Activated CD8-positive, alpha-beta T cell treated with anti-CD3 and anti-CD28 coated beads, Interleukin-2, amount 10 ng/mL, durations not matched to agents 7 days and 5 days (primary cell): ENCODE data around the gene BROX. TPM values are rescaled to one million over a fixed set of nuclear protein-coding genes. Genes with fewer than 3 reads are reported as not detected.
"Not testable (repeated sequence)": the region's sequence is repeated elsewhere in the genome, so short reads cannot be mapped to it uniquely, and the experiment has no call there.

Experiments used
- ATAC-seq: fragments of 150-1000 bp; cut with Tn5 transposase; one replicate; pipeline ENCODE4 v1.10.0; 2021; ENCODE audit warnings: moderate library complexity
- CTCF ChIA-PET: fragments of 350-600 bp; sonication (Branson Sonifier 250); formaldehyde crosslinking; loops from one replicate; lab custom pipeline; 2021; ENCODE audit warnings: antibody characterized with exemption; lab: Charles Lee
- POLR2A ChIA-PET: fragments of 350-600 bp; sonication (Branson Sonifier 250); formaldehyde crosslinking; loops from one replicate; lab custom pipeline; 2021; ENCODE audit warnings: antibody characterized with exemption; lab: Charles Lee
- DNase-seq: peaks from one replicate; pipeline ENCODE4 v3.0.0-alpha.2; 2020
- H3K27ac Mint-ChIP-seq: one replicate; pipeline ENCODE4 v1.8.0; 2021; ENCODE audit warnings: mild to moderate bottlenecking, mixed read lengths
- H3K27me3 Mint-ChIP-seq: one replicate; pipeline ENCODE4 v1.8.0; 2021; ENCODE audit warnings: low read depth, mixed read lengths
- H3K36me3 Mint-ChIP-seq: one replicate; pipeline ENCODE4 v1.8.0; 2021; ENCODE audit warnings: low read depth, mixed read lengths
- H3K4me1 Mint-ChIP-seq: one replicate; pipeline ENCODE4 v1.8.0; 2021; ENCODE audit warnings: low read depth, mixed read lengths
- H3K4me3 Mint-ChIP-seq: one replicate; pipeline ENCODE4 v1.8.0; 2021; ENCODE audit warnings: mild to moderate bottlenecking, mixed read lengths
- H3K9me3 Mint-ChIP-seq: one replicate; pipeline ENCODE4 v1.8.0; 2022; ENCODE audit warnings: mixed read lengths; ENCODE audit not compliant: insufficient read depth
- total RNA-seq, 2 experiments: library from RNA; stranded (reverse); gene quantifications; one replicate each; pipeline ENCODE4 v1.2.3, GENCODE V29; 2021

The BROX gene
- total RNA-seq, 2 experiments from 2014 or later, result 38.1 to 41.6 TPM

DNA sequence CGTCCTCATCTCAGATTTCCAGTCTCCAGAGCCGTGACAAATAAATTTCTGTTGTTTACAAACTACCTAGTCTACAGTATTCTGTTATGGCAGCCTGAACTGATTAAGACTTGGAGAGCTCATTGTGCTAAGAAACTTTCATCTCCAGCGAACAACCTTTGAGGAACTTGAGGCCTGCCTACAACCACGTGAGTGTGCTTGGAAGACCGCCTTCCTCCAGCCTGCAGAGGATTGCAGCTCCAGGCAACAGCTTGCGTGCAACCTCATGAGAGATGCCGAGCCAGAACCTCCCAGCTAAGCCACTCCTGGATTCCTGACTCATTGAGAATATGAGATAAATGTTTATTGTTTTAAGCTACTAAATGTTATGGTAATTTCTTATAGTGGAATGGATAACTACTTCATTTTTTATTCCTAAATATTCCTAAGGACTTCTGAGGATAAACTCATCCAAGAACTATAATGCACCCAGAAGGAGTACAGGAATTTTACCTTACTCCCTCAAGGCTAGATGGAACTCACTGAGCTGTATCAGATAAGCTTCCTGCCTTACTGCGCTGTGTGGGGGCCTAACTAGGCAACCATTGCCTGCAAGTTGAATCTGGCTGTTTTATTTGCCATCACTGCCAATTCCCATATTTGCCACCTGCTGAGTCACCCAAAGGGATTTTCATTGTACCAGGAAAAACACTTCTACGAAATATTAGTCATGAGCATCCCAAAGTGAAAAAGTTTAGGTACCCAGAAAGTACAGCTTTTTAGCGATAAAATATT lies 42.2 kb downstream of the BROX start:
- DNase-seq, result no peak
- Mint-ChIP-seq H3K36me3 (no peaks in the 10 kb centered on the region), H3K27ac (no peak overlapping the region), H3K4me3 (no peak overlapping the region), H3K27me3 (peaks cover 7% of the 10 kb centered on the region), H3K4me1 (no peaks in the 10 kb centered on the region), H3K9me3 (no peaks in the 10 kb centered on the region)
- ChIA-PET POLR2A (no interaction called here), CTCF (interaction anchor here (1.2 kb wide), 1 partner anchor 379 kb away, joined by 3 read pairs; no protein-coding TSS in a partner anchor)
- ATAC-seq, result no peak

GRCh38 chr1:222757646-222758268 lies 45.4 kb downstream of the BROX start:
- H3K27ac Mint-ChIP-seq, result no peak overlapping the region
- H3K4me3 Mint-ChIP-seq, result no peak overlapping the region
- ATAC-seq, result no peak
- H3K4me1 Mint-ChIP-seq, result no peaks in the 10 kb centered on the region
- ChIA-PET CTCF (interaction anchor here (0.9 to 1.1 kb wide), 3 partner anchors 329 to 366 kb away, joined by 3 read pairs; no protein-coding TSS in a partner anchor), POLR2A (no interaction called here)
- no peaks in the 10 kb centered on the region for H3K36me3 Mint-ChIP-seq
- no peaks in the 10 kb centered on the region for H3K9me3 Mint-ChIP-seq
- H3K27me3 Mint-ChIP-seq, result peaks cover 7% of the 10 kb centered on the region
- no peak for DNase-seq

GRCh38 chr1:222759451-222760035 lies 47.2 kb downstream of the BROX start:
- no peaks in the 10 kb centered on the region for H3K4me1 Mint-ChIP-seq
- DNase-seq, result no peak

GRCh38 chr1:222761083-222761482 lies 48.7 kb downstream of the BROX start:
- H3K36me3 Mint-ChIP-seq, result no peaks in the 10 kb centered on the region
- H3K27ac Mint-ChIP-seq, result no peak overlapping the region
- H3K9me3 Mint-ChIP-seq, result no peaks in the 10 kb centered on the region
- ATAC-seq (no peak), DNase-seq (no peak)
- no peaks in the 10 kb centered on the region for H3K4me1 Mint-ChIP-seq
- no peak overlapping the region for H3K4me3 Mint-ChIP-seq
- ChIA-PET CTCF (interaction anchor here (1.3 kb wide), 1 partner anchor 22 kb away, joined by 3 read pairs; no protein-coding TSS in a partner anchor), POLR2A (no interaction called here)
- peaks cover 8% of the 10 kb centered on the region for H3K27me3 Mint-ChIP-seq

More at GRCh38 chr1:222759451-222760035, 47.2 kb downstream of the BROX start:
- CTCF ChIA-PET, result no interaction called here
- ATAC-seq, result no peak
- Mint-ChIP-seq H3K27ac (no peak overlapping the region), H3K27me3 (peaks cover 8% of the 10 kb centered on the region), H3K36me3 (no peaks in the 10 kb centered on the region), H3K4me3 (no peak overlapping the region), H3K9me3 (no peaks in the 10 kb centered on the region)
- POLR2A ChIA-PET, result no interaction called here

DNA sequence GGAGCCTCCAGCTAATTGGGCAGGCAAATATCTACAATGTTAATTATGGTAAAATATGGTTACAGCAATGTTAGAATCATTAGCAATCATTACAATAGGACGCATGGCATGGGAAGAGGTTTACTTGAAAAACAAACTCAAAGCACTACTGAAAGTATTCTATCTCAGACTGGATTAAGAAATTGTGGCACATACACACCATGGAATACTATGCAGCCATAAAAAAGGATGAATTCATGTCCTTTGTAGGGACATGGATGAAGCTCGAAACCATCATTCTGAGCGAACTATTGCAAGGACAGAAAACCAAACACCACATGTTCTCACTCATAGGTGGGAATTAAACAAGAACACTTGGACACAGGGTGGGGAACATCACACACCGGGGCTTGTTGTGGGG lies 49.8 kb downstream of the BROX start:
- POLR2A ChIA-PET, H3K36me3 Mint-ChIP-seq, ATAC-seq, H3K4me1 Mint-ChIP-seq, H3K27ac Mint-ChIP-seq, H3K27me3 Mint-ChIP-seq, H3K4me3 Mint-ChIP-seq, H3K9me3 Mint-ChIP-seq, DNase-seq: not testable (repeated sequence)
- CTCF ChIA-PET, result interaction anchor here (1.3 kb wide), 1 partner anchor 24 kb away, joined by 3 read pairs; no protein-coding TSS in a partner anchor

DNA sequence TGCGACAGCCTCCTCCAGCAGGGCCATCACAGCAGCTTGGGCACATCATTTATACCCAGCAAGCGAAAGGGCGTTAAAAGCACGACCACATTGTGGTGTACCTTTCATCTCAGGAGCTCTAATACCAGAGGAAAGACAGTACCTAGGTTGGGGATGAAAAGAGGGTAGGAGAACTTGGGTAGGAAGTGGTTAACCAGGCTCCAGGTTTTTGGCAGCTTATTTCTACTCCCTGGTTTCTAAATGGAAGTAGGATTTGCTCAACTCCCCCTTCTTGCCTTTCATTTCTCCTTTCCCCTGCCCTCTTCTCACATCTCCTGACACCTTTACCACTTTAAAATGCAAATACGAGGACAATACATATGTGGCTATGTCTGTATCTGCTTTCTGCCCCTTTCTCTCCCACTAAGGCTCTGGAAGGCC lies 54.8 kb downstream of the BROX start:
- CTCF ChIA-PET, result interaction anchor here (1.1 to 1.5 kb wide), 2 partner anchors 314 to 323 kb away, joined by 4 to 5 read pairs; no protein-coding TSS in a partner anchor
- Mint-ChIP-seq H3K36me3 (peaks cover 10% of the 10 kb centered on the region), H3K4me3 (no peak overlapping the region), H3K27ac (peak overlapping the region; percentile 11), H3K4me1 (peaks cover 13% of the 10 kb centered on the region), H3K9me3 (peaks cover 22% of the 10 kb centered on the region), H3K27me3 (peaks cover 3% of the 10 kb centered on the region)
- DNase-seq (peak; percentile 35), ATAC-seq (peak; percentile 58)
- POLR2A ChIA-PET, result no interaction called here

- Mint-ChIP-seq H3K36me3 (peaks cover 10% of the 10 kb centered on the region), H3K9me3 (peaks cover 22% of the 10 kb centered on the region), H3K4me1 (peaks cover 26% of the 10 kb centered on the region), H3K27me3 (peaks cover 3% of the 10 kb centered on the region), H3K27ac (no peak overlapping the region), H3K4me3 (no peak overlapping the region)
- ATAC-seq, result no peak
- ChIA-PET POLR2A (no interaction called here), CTCF (interaction anchor here (1.0 to 1.6 kb wide), 2 partner anchors 26 to 30 kb away, joined by 3 read pairs; no protein-coding TSS in a partner anchor)
- DNase-seq, result no peak
Observed at GRCh38 chr1:222768592-222768991, 56.2 kb downstream of the BROX start.

GRCh38 chr1:222769181-222769580 lies 56.8 kb downstream of the BROX start:
- CTCF ChIA-PET, result interaction anchor here (1.0 to 1.6 kb wide), 2 partner anchors 26 to 31 kb away, joined by 3 read pairs; no protein-coding TSS in a partner anchor

GRCh38 chr1:222769971-222770620 lies 57.7 kb downstream of the BROX start:
- Mint-ChIP-seq H3K4me3 (no peak overlapping the region), H3K27me3 (no peaks in the 10 kb centered on the region), H3K36me3 (peaks cover 10% of the 10 kb centered on the region), H3K9me3 (peaks cover 22% of the 10 kb centered on the region), H3K27ac (no peak overlapping the region), H3K4me1 (peaks cover 27% of the 10 kb centered on the region)
- ATAC-seq (no peak), DNase-seq (no peak)
- CTCF ChIA-PET, result no interaction called here
- POLR2A ChIA-PET, result interaction anchor here (0.6 kb wide), 1 partner anchor 1045 kb away, joined by 3 read pairs; no protein-coding TSS in a partner anchor

More at GRCh38 chr1:222769181-222769580, 56.8 kb downstream of the BROX start:
- peaks cover 27% of the 10 kb centered on the region for H3K4me1 Mint-ChIP-seq
- DNase-seq, result no peak
- H3K9me3 Mint-ChIP-seq, result peaks cover 22% of the 10 kb centered on the region
- no peak overlapping the region for H3K4me3 Mint-ChIP-seq
- H3K36me3 Mint-ChIP-seq, result peaks cover 10% of the 10 kb centered on the region
- POLR2A ChIA-PET, result no interaction called here
- H3K27ac Mint-ChIP-seq, result no peak overlapping the region
- ATAC-seq, result no peak
- peaks cover 1% of the 10 kb centered on the region for H3K27me3 Mint-ChIP-seq

- peak overlapping the region; percentile 51 for H3K27ac Mint-ChIP-seq
- peaks cover 19% of the 10 kb centered on the region for H3K4me1 Mint-ChIP-seq
- peak; percentile 80 for ATAC-seq
- H3K36me3 Mint-ChIP-seq, result peaks cover 10% of the 10 kb centered on the region
- peaks cover 3% of the 10 kb centered on the region for H3K27me3 Mint-ChIP-seq
- H3K9me3 Mint-ChIP-seq, result peaks cover 20% of the 10 kb centered on the region
- peak; percentile 61 for DNase-seq
- POLR2A ChIA-PET, result no interaction called here
- peak overlapping the region; percentile 40 for H3K4me3 Mint-ChIP-seq
- CTCF ChIA-PET, result no interaction called here
Observed at GRCh38 chr1:222772996-222773379, 60.6 kb downstream of the BROX start.

DNA sequence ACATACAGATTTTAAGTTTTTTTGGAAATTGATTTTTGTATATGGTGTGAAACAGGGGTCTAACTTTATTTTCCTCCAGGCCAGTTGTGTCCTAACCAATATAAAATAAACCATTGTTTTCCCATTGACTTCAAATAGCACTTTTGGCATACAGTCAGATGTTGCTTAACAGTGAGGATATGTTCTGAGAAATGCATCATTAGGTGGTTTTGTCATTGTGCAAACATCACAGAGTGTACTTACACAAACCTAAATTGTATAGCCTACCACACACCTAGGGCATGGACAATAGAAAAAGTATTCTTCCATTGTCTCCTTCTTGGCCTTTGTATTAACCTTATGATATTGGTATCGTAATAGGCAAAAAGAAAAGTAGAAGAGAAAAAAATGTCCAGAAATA lies 65.1 kb downstream of the BROX start:
- ChIA-PET CTCF (interaction anchor here (1.7 kb wide), 1 partner anchor 27 kb away, joined by 5 read pairs; no protein-coding TSS in a partner anchor), POLR2A (no interaction called here)
- Mint-ChIP-seq H3K4me1 (peaks cover 12% of the 10 kb centered on the region), H3K36me3 (no peaks in the 10 kb centered on the region), H3K9me3 (no peaks in the 10 kb centered on the region), H3K4me3 (no peak overlapping the region), H3K27me3 (peaks cover 13% of the 10 kb centered on the region), H3K27ac (no peak overlapping the region)
- ATAC-seq (no peak), DNase-seq (no peak)
